RWPE2 (cell line): Measurements from ENCODE around the gene ZFYVE19.
A peak's percentile ranks its signal among the peaks of the same experiment; 100 is the strongest.

Experiments
- ATAC-seq: fragments of 200-7000 bp; cut with Tn5 transposase; 3 replicates; pipeline ENCODE4 v1.9.1; 2021; ENCODE audit warnings: low read depth
- DNase-seq: peaks from one replicate; pipeline ENCODE4 v3.0.0-alpha.2; 2020; ENCODE audit warnings: low spot score
- H3K27ac ChIP-seq: fragments of 450-650 bp; 2 replicates; pipeline ENCODE4 v1.5.1; 2017; ENCODE audit warnings: mild to moderate bottlenecking; ENCODE audit not compliant: poor library complexity, severe bottlenecking
- H3K27me3 ChIP-seq: fragments of 250-450 bp; sonication (Bioruptor Pico); 2 replicates; pipeline ENCODE4 v1.5.1; 2021; ENCODE audit warnings: mild to moderate bottlenecking, moderate library complexity; ENCODE audit not compliant: insufficient read depth, poor library complexity, severe bottlenecking
- H3K36me3 ChIP-seq: fragments of 250-450 bp; sonication (Bioruptor Pico); 2 replicates; pipeline ENCODE4 v1.5.1; 2020; ENCODE audit warnings: low read depth, mild to moderate bottlenecking, moderate library complexity
- H3K4me1 ChIP-seq: fragments of 250-450 bp; sonication (Bioruptor Pico); 2 replicates; pipeline ENCODE4 v1.5.1; 2021; ENCODE audit warnings: mild to moderate bottlenecking, moderate library complexity; ENCODE audit not compliant: insufficient read depth, poor library complexity, severe bottlenecking
- H3K4me3 ChIP-seq: fragments of 250-450 bp; sonication (Bioruptor Pico); 2 replicates; pipeline ENCODE4 v1.5.1; 2021; ENCODE audit warnings: mild to moderate bottlenecking, moderate library complexity; ENCODE audit not compliant: severe bottlenecking
- H3K9me3 ChIP-seq: fragments of 250-450 bp; sonication (Bioruptor Pico); 2 replicates; pipeline ENCODE4 v1.5.1; 2021; ENCODE audit warnings: mild to moderate bottlenecking, moderate library complexity; ENCODE audit not compliant: severe bottlenecking
- TF ChIP-seq, protein P1 (sequence below): fragments of 450-650 bp; IDR thresholded peaks from one replicate; pipeline ENCODE4 v1.5.1; 2017; ENCODE audit warnings: mild to moderate bottlenecking, moderate library complexity; ENCODE audit not compliant: poor library complexity, severe bottlenecking

Gene ZFYVE19

DNA sequence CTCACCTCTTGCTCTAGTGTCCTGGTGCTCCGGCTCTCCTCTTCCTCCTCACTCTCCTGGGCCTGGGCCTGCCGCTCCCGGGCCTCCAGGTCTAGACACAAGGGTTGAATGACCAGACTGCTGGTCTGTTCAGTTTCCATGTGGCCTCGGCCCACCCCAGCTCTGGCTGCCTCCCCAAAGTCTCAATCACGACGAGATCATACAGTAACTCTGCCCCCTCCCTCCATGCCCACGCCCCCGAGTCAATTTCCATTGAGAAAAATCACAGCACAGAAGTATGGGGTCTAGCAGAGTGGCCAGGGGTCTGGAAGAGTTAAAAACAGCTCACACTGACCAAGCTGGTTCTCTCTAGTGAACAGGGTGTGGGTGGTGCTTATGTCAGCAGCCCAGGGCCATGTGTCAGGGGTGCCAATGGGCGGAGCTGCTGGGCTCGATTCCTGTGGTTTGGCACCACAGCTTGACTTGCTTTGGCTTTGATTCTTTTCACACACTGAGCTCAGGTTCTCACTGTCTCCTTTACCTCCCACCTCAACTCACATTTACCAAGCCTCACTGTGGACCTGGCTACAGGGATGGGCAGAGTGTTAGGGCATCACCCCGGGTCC is 30.2 kb upstream of the ZFYVE19 start:
- Histone ChIP-seq H3K27me3 (no peaks in the 10 kb centered on the region), H3K4me3 (no peak overlapping the region), H3K27ac (peak overlapping the region; percentile 17), H3K36me3 (peaks cover 67% of the 10 kb centered on the region), H3K9me3 (no peaks in the 10 kb centered on the region), H3K4me1 (peaks cover 10% of the 10 kb centered on the region)
- TF ChIP-seq, protein P1, sequence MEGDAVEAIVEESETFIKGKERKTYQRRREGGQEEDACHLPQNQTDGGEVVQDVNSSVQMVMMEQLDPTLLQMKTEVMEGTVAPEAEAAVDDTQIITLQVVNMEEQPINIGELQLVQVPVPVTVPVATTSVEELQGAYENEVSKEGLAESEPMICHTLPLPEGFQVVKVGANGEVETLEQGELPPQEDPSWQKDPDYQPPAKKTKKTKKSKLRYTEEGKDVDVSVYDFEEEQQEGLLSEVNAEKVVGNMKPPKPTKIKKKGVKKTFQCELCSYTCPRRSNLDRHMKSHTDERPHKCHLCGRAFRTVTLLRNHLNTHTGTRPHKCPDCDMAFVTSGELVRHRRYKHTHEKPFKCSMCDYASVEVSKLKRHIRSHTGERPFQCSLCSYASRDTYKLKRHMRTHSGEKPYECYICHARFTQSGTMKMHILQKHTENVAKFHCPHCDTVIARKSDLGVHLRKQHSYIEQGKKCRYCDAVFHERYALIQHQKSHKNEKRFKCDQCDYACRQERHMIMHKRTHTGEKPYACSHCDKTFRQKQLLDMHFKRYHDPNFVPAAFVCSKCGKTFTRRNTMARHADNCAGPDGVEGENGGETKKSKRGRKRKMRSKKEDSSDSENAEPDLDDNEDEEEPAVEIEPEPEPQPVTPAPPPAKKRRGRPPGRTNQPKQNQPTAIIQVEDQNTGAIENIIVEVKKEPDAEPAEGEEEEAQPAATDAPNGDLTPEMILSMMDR = no peak
- ATAC-seq = peak; percentile 98
- DNase-seq = peak; percentile 89

DNA sequence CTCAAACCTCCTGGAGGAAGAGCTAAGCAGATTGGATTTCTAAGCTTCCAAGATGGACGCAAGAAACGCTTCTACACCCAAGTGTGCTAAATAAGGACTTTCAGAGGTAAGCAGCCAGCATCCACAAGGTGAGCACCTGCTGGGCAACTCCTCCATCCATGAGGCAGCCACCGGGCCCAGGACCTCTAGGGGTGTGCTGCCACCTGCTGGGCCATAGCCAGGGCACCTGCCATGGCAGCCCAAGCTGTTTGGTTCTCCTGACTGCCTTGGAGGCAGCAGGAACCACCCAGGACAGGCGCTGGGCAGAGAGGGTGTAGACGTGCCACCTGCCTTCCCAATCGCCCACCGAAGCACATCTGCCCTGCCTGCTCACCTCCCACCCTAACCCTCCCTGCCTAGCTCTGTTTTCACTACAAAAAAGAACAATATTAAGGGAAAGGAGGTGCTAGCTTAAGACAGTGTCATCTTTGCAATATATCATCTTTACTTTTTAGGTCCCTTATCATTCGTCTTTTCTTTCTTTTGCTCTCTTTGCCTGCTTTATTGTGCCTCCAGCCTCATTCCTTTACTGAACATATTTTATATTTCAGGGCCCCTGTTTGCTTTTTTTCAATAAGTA is 24.2 kb upstream of the ZFYVE19 start:
- Histone ChIP-seq H3K9me3 (no peaks in the 10 kb centered on the region), H3K27ac (no peak overlapping the region), H3K27me3 (no peaks in the 10 kb centered on the region), H3K36me3 (peaks cover 32% of the 10 kb centered on the region), H3K4me3 (no peak overlapping the region), H3K4me1 (peaks cover 25% of the 10 kb centered on the region)
- ATAC-seq (peak; percentile 73), DNase-seq (peak; percentile 93)
- TF ChIP-seq, protein P1 = peak; percentile 98

DNA sequence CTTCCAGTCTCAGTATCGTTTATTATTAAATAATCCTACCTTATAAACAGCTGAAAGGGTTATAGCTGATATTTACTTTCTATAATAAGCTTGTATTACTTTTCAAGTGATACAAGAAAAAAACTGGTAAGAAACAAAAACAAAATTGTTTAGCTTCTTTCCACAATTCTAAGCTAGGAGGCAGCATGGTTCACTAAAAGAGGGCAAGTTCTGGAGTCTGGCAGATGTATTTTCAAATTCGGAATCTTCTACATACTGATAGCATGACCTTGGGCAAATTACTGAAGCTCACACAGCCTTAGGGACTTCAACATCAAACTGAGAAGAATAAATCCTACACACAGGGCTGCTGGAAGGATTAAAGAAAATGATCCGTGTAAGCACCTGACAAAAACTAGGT is 21.7 kb upstream of the ZFYVE19 start:
- DNase-seq (no peak), ATAC-seq (no peak)
- TF ChIP-seq, protein P1 = peak; percentile 64
- no peaks in the 10 kb centered on the region for H3K9me3 ChIP-seq
- peaks cover 10% of the 10 kb centered on the region; the same call in 1 of the 2 replicates for H3K36me3 ChIP-seq
- peak overlapping the region; percentile 96 for H3K27ac ChIP-seq
- no peak overlapping the region for H3K4me3 ChIP-seq
- peaks cover 46% of the 10 kb centered on the region for H3K4me1 ChIP-seq
- H3K27me3 ChIP-seq = no peaks in the 10 kb centered on the region

DNA sequence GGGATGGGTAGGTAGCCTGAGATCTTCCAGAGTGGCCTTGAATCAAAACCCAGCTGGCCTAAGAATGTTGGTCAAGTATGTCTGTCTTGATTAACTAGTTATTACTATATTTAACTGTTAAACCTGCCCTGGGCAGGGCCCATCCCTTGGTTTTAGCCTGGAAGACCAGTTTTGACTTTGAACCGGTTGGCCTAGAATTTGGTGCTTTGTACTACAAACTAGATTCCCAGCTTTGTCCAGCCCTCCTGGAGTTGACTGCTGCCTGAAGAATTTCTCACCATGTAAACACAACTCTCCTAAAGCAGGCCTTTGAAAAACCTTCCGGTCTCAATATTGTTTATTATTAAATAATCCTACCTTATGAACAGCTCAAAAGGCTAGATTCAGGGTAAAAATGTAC is 21.1 kb upstream of the ZFYVE19 start:
- ATAC-seq = no peak
- Histone ChIP-seq H3K27ac (peak overlapping the region; percentile 96), H3K4me3 (no peak overlapping the region)

More for the DNA sequence above, 21.1 kb upstream of the ZFYVE19 start:
- TF ChIP-seq, protein P1 = no peak
- DNase-seq = no peak
- H3K36me3 ChIP-seq = peaks cover 13% of the 10 kb centered on the region
- peaks cover 53% of the 10 kb centered on the region for H3K4me1 ChIP-seq
- no peaks in the 10 kb centered on the region for H3K27me3 ChIP-seq
- no peaks in the 10 kb centered on the region for H3K9me3 ChIP-seq
